ENCODE results near the gene TMEM178B. TPM values are rescaled to one million over a fixed set of nuclear protein-coding genes. Genes with fewer than 3 reads are reported as not detected.

Gene TMEM178B
- polyA plus RNA-seq, 1 of the 3 experiments (the other 2 are of a cell fraction): 0.20 TPM

GRCh38 chr7:141251957-141252356 is 178.1 kb downstream of the TMEM178B start:
- TF ChIP-seq EP300 (IDR thresholded peaks at IDR 0.05; ENCODE audit: borderline replicate concordance in 1 of 2, low read depth in 1 of 2, low read length in 1 of 2) (no peak), YY1 (IDR thresholded peaks at IDR 0.05; ENCODE audit: low read depth) (no peak), NFIC (IDR thresholded peaks at IDR 0.05; ENCODE audit: borderline replicate concordance) (no peak), MEF2A (IDR thresholded peaks at IDR 0.05; ENCODE audit: borderline replicate concordance, low read depth) (no peak), MAX (IDR thresholded peaks at IDR 0.05; ENCODE audit: low read depth) (no peak), TAF1 (IDR thresholded peaks at IDR 0.05; ENCODE audit: borderline replicate concordance, low read depth, low read length) (no peak), FOSL2 (IDR thresholded peaks at IDR 0.05; ENCODE audit: borderline replicate concordance, low read depth) (no peak), PBX3 (IDR thresholded peaks at IDR 0.05) (no peak), USF1 (IDR thresholded peaks at IDR 0.05; ENCODE audit: borderline replicate concordance, low read depth) (no peak), JUND (IDR thresholded peaks at IDR 0.05) (no peak), GATA2 (CRISPR knock-in tag; IDR thresholded peaks at IDR 0.05) (no peak)
- Histone ChIP-seq H3K79me2 (ENCODE audit: insufficient read depth) (no peaks in the 10 kb centered on the region), H3K4me2 (no peak overlapping the region), H3K9me2 (no peaks in the 10 kb centered on the region), H3K27ac (ENCODE audit: low read depth in 2 of 2, low read length in 1 of 2) (no peak overlapping the region), H3K9me3 (no peaks in the 10 kb centered on the region), H3K27me3 (ENCODE audit: insufficient read depth) (no peaks in the 10 kb centered on the region), H3K4me1 (ENCODE audit: control insufficient read depth in 1 of 2, insufficient read depth in 2 of 2, low read depth in 1 of 2, low read length in 1 of 2) (no peaks in the 10 kb centered on the region), H3K4me3 (ENCODE audit: low read depth in 2 of 2, low read length in 1 of 2) (no peak overlapping the region), H2AFZ (ENCODE audit: low read depth) (no peak overlapping the region), H3K9ac (no peak overlapping the region), H4K20me1 (ENCODE audit: insufficient read depth) (no peaks in the 10 kb centered on the region), H3F3A (replicated peaks; ENCODE audit: insufficient read depth) (no peaks in the 10 kb centered on the region), H3K36me3 (replicated peaks in 1 of 2; ENCODE audit: control insufficient read depth in 1 of 2, insufficient read depth in 2 of 2, low read length in 1 of 2) (no peaks in the 10 kb centered on the region)
- 37% methylated on average over 2 of the region's 2 CpGs for WGBS (ENCODE audit: low lambda C conversion rate)
- DNase-seq: no peak
- ChIA-PET CTCF (interaction anchor here (0.6 to 4.2 kb wide), 4 partner anchors 10 to 225 kb away, joined by 3 to 17 read pairs (median 3); no protein-coding TSS in a partner anchor), POLR2A (no interaction called here)

- no peaks in the 10 kb centered on the region for H3K36me3 ChIP-seq (replicated peaks in 1 of 2; ENCODE audit: control insufficient read depth in 1 of 2, insufficient read depth in 2 of 2, low read length in 1 of 2)
- POLR2A ChIA-PET: no interaction called here
- H4K20me1 ChIP-seq (ENCODE audit: insufficient read depth): no peaks in the 10 kb centered on the region
- H3K27me3 ChIP-seq (ENCODE audit: insufficient read depth): no peaks in the 10 kb centered on the region
- DNase-seq: no peak
- H3K79me2 ChIP-seq (ENCODE audit: insufficient read depth): no peaks in the 10 kb centered on the region
- H3K9ac ChIP-seq: no peak overlapping the region
- no peaks in the 10 kb centered on the region for H3K4me1 ChIP-seq (ENCODE audit: control insufficient read depth in 1 of 2, insufficient read depth in 2 of 2, low read depth in 1 of 2, low read length in 1 of 2)
- no peaks in the 10 kb centered on the region for H3F3A ChIP-seq (replicated peaks; ENCODE audit: insufficient read depth)
- 43% methylated on average over 2 of the region's 2 CpGs for WGBS (ENCODE audit: low lambda C conversion rate)
- no peak overlapping the region for H3K4me2 ChIP-seq
- H3K9me2 ChIP-seq: no peaks in the 10 kb centered on the region
- H2AFZ ChIP-seq (ENCODE audit: low read depth): no peak overlapping the region
- no peak overlapping the region for H3K4me3 ChIP-seq (ENCODE audit: low read depth in 2 of 2, low read length in 1 of 2)
- no peak overlapping the region for H3K27ac ChIP-seq (ENCODE audit: low read depth in 2 of 2, low read length in 1 of 2)
- H3K9me3 ChIP-seq: peaks cover 18% of the 10 kb centered on the region
- CTCF ChIA-PET: interaction anchor here (1.4 kb wide), 1 partner anchor 18 kb away, joined by 3 read pairs; no protein-coding TSS in a partner anchor
- TF ChIP-seq CHD2 (IDR thresholded peaks at IDR 0.05; ENCODE audit: low read length, partially characterized antibody) (no peak), RXRA (IDR thresholded peaks at IDR 0.05; ENCODE audit: borderline replicate concordance, low read depth) (no peak), FOXM1 (IDR thresholded peaks at IDR 0.05; ENCODE audit: low read depth) (no peak), RCOR1 (IDR thresholded peaks at IDR 0.05; ENCODE audit: low read length) (no peak), MXI1 (IDR thresholded peaks at IDR 0.05; ENCODE audit: low read depth, low read length) (no peak), NRF1 (IDR thresholded peaks at IDR 0.05; ENCODE audit: low read depth, low read length) (no peak), SIN3A (IDR thresholded peaks at IDR 0.05; ENCODE audit: borderline replicate concordance, low read depth, low read length) (no peak), SMC3 (IDR thresholded peaks at IDR 0.05; ENCODE audit: low read depth, low read length) (no peak), IRF3 (IDR thresholded peaks at IDR 0.05; ENCODE audit: low read depth, low read length) (no peak), RAD21 (IDR thresholded peaks at IDR 0.05; ENCODE audit: low read length) (no peak), PBX3 (IDR thresholded peaks at IDR 0.05) (no peak), GATA2 (CRISPR knock-in tag; IDR thresholded peaks at IDR 0.05) (no peak), USF1 (IDR thresholded peaks at IDR 0.05; ENCODE audit: borderline replicate concordance, low read depth) (no peak), RFX5 (IDR thresholded peaks at IDR 0.05; ENCODE audit: low read length) (no peak), MEF2A (IDR thresholded peaks at IDR 0.05; ENCODE audit: borderline replicate concordance, low read depth) (no peak), TCF12 (IDR thresholded peaks at IDR 0.05) (no peak)
These were observed 183.7 kb downstream of the TMEM178B start for GRCh38 chr7:141257597-141257996.

All from SK-N-SH (cell line).